ENCODE data around the gene BORCS5.

The BORCS5 gene

GRCh38 chr12:12334367-12335040, 22.4 kb upstream of the BORCS5 start:
- peak; percentile 46 for DNase-seq (ENCODE audit: extremely low read depth, insufficient read length)
- H3K4me3 ChIP-seq (replicated peaks; ENCODE audit: low read depth, low read length) = no peak overlapping the region
- TF ChIP-seq CTCF (IDR thresholded peaks at IDR 0.05; ENCODE audit: insufficient read depth, low read length, poor library complexity, severe bottlenecking) = peak; percentile 85
- H3K36me3 ChIP-seq (ENCODE audit: control insufficient read depth, insufficient read depth, low read length) = no peaks in the 10 kb centered on the region
- H3K27me3 ChIP-seq (replicated peaks; ENCODE audit: control insufficient read depth, insufficient read depth, low read length) = no peaks in the 10 kb centered on the region

GRCh38 chr12:12336049-12336411, 20.8 kb upstream of the BORCS5 start:
- H3K27me3 ChIP-seq (replicated peaks; ENCODE audit: control insufficient read depth, insufficient read depth, low read length) = no peaks in the 10 kb centered on the region
- DNase-seq (ENCODE audit: extremely low read depth, insufficient read length) = peak; percentile 22
- no peaks in the 10 kb centered on the region for H3K36me3 ChIP-seq (ENCODE audit: control insufficient read depth, insufficient read depth, low read length)
- H3K4me3 ChIP-seq (replicated peaks; ENCODE audit: low read depth, low read length) = no peak overlapping the region
- no peak for TF ChIP-seq CTCF (IDR thresholded peaks at IDR 0.05; ENCODE audit: insufficient read depth, low read length, poor library complexity, severe bottlenecking)

- H3K36me3 ChIP-seq (ENCODE audit: control insufficient read depth, insufficient read depth, low read length) = no peaks in the 10 kb centered on the region
Observed at GRCh38 chr12:12336511-12336910, 20.4 kb upstream of the BORCS5 start.

GRCh38 chr12:12338527-12339168, 18.2 kb upstream of the BORCS5 start:
- Histone ChIP-seq H3K27me3 (replicated peaks; ENCODE audit: control insufficient read depth, insufficient read depth, low read length) (no peaks in the 10 kb centered on the region), H3K36me3 (ENCODE audit: control insufficient read depth, insufficient read depth, low read length) (no peaks in the 10 kb centered on the region), H3K4me3 (replicated peaks; ENCODE audit: low read depth, low read length) (no peak overlapping the region)
- no peak for TF ChIP-seq CTCF (IDR thresholded peaks at IDR 0.05; ENCODE audit: insufficient read depth, low read length, poor library complexity, severe bottlenecking)
- DNase-seq (ENCODE audit: extremely low read depth, insufficient read length) = no peak

More at GRCh38 chr12:12336511-12336910, 20.4 kb upstream of the BORCS5 start:
- no peaks in the 10 kb centered on the region for H3K27me3 ChIP-seq (replicated peaks; ENCODE audit: control insufficient read depth, insufficient read depth, low read length)
- no peak for TF ChIP-seq CTCF (IDR thresholded peaks at IDR 0.05; ENCODE audit: insufficient read depth, low read length, poor library complexity, severe bottlenecking)
- no peak for DNase-seq (ENCODE audit: extremely low read depth, insufficient read length)
- no peak overlapping the region for H3K4me3 ChIP-seq (replicated peaks; ENCODE audit: low read depth, low read length)

GRCh38 chr12:12349711-12350665, 6.9 kb upstream of the BORCS5 start, which contains the start of gene MANSC1:
MANSC1 (minus strand) TSS chr12:12350242; CDS start chr12:12343314, 6,928 bp downstream.
- Histone ChIP-seq H3K27me3 (replicated peaks; ENCODE audit: control insufficient read depth, insufficient read depth, low read length) (no peaks in the 10 kb centered on the region; the same call in 1 of the 2 replicates), H3K36me3 (ENCODE audit: control insufficient read depth, insufficient read depth, low read length) (no peaks in the 10 kb centered on the region), H3K4me3 (replicated peaks; ENCODE audit: low read depth, low read length) (peak within 1 kb of the TSS; percentile 56)
- peak; percentile 18 for TF ChIP-seq CTCF (IDR thresholded peaks at IDR 0.05; ENCODE audit: insufficient read depth, low read length, poor library complexity, severe bottlenecking)
- peak; percentile 51 for DNase-seq (ENCODE audit: extremely low read depth, insufficient read length)

All from GM06990 (cell line).